GM21786 (cell line): ENCODE results near the gene CREB3L2.
"Not testable (repeated sequence)": the region's sequence is repeated elsewhere in the genome, so short reads cannot be mapped to it uniquely, and the experiment has no call there.

Experiments used
- ATAC-seq: cut with Tn5 transposase; IDR thresholded peaks from one replicate; pipeline ENCODE4 v1.9.1; 2021; ENCODE audit not compliant: unreplicated experiment

The CREB3L2 gene

GRCh38 chr7:138001529-138002095 lies at the start of gene CREB3L2:
TSS of gene CREB3L2 (minus strand) at chr7:138002086. CDS start at chr7:138001705, 381 bp downstream.
- ATAC-seq = peak; percentile 22

GRCh38 chr7:138049505-138050116 lies 47.7 kb upstream of the CREB3L2 start:
- no peak for ATAC-seq

DNA sequence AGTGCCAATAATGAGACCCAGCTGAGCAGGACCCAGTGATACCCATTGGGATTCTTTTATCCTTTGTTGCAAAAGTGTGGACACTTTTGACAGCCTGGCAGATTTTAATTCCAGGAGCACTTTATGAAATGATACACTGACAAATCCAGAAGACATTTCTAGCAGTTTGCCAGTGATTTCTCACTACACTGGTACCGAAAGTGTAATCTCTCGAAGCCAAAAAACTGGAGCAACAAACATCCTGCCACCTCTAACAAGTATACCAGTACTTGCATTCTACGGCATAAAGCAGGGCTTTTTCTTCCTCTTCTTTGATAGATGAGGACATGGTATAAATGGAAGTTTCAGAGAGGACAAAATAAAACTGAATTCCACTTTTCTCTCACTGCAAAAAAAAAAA lies 46.0 kb upstream of the CREB3L2 start:
- ATAC-seq = no peak

- ATAC-seq = no peak
These were observed 43.0 kb upstream of the CREB3L2 start for GRCh38 chr7:138044897-138045296.

DNA sequence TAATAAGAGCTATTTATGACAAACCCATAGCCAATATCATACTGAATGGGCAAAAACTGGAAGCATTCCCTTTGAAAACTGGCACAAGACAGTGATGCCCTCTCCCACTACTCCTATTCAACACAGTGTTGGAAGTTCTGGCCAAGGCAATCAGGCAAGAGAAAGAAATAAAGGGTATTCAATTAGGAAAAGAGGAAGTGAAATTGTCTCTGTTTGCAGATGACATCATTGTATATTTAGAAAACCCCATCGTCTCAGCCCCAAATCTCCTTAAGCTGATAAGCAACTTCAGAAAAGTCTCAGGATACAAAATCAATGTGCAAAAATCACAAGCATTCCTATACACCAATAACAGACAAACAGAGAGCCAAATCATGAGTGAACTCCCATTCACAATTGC lies 38.2 kb upstream of the CREB3L2 start:
- not testable (repeated sequence) for ATAC-seq

DNA sequence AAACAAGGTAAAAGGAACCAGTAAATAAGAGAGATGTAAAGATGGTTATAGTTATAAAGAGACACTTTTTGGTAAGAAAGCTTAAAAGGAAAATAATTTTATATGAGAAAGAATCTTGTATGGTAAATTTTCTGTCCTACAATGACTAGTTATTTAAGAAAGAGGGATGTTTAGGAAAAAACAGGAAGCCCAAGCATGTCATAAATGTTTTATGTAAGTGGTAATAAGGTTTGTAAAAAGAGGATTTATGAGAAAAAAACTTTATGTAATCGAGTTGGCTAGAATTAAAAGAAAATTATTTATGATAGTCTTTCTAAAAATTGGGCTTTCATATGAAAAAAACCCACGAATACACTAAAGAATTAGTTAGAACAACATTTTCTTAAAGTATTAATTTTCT lies 34.2 kb upstream of the CREB3L2 start:
- no peak for ATAC-seq

GRCh38 chr7:138033241-138033640 lies 31.4 kb upstream of the CREB3L2 start:
- no peak for ATAC-seq

DNA sequence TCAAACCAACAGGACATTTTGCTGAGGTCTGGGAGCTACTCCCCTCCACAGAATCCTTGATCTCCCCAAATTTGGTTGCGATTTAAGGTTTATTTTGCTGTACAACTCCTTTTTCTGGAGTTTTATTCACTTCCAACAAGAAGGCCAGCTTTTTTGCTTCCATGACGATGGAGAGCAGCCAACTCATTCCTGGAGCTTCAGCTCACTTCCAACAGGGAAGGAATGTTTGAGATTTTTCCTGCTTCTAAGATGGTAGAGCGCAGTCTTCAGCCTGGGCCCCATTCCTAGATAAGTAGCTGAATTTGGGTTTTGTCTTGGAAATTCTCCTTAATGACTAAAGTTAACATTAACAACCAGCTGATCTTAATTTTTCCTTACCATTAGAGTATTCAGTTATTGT lies 30.9 kb upstream of the CREB3L2 start:
- no peak for ATAC-seq

- ATAC-seq = peak; percentile 72
These were observed 30.3 kb upstream of the CREB3L2 start for GRCh38 chr7:138032186-138032585.

DNA sequence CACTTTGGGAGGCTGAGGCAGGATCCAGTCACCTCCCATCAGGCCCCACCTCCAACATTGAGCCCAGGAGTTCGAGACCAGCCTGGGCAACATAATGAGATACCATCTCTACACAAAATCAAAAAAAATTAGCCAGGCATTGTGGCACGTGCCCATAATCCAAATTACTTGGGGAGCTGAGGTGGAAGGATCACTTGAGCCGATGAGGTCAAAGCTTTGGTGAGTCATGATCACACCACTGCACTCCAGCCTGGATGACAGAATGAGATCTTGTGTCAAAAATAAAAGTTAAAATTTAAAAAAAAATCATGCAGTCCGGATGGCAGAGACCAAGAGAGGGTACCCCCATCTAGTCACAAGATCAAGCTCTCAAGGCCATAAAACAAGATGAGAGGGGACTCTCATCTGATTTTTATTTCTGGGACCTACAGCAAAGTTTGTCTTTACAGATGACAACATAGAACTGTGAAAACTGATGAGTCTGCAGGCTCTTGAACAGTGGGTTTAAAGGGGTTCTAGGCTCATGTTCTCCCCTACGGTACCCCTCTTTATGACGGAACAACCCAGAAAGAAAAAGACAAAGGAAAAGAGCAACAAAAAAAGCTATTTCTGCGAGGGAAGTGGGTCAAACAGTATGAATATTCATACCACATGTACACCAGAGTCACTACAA lies 28.9 kb upstream of the CREB3L2 start:
- ATAC-seq = no peak

DNA sequence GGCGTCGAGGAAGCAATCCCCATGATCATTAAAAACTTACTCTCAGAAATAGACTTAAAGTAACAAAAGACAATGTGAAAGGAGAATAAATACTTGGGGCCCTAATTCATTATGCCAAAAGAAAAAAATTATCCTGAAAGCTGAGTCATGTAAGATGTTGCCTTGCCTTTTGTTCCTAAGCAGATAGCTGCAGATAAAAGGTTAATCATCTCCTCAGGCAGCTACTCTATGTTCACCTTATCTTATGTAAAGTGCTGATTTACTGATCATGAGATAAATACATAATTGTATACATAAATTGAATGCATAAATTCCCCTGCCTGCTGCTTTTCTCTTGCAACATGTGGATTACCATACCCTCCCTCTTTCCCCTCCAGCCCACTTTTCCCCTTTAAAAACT lies 28.1 kb upstream of the CREB3L2 start:
- ATAC-seq = no peak

GRCh38 chr7:138029126-138029525 lies 27.2 kb upstream of the CREB3L2 start:
- no peak for ATAC-seq

- ATAC-seq = no peak
These were observed 25.2 kb upstream of the CREB3L2 start for GRCh38 chr7:138027100-138027499.

- no peak for ATAC-seq
These were observed 23.6 kb upstream of the CREB3L2 start for GRCh38 chr7:138025215-138026186.

GRCh38 chr7:138024765-138025164 lies 22.9 kb upstream of the CREB3L2 start:
- no peak for ATAC-seq

DNA sequence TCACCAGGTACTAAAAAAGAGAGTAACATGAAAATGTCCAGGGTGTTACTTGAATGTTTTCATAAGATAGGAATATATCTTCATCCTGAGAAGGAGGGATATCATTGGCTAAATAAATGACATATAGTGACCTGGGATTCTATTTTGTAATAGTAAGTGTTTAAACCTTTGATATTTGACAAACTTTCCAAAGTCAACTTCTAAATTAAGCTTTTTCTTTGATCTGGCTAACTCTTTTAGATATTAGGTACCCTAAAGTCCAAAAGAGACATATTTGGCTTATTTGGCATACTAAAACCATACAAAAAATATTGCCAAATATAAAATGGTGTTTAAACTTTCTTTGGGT lies 22.4 kb upstream of the CREB3L2 start:
- ATAC-seq = no peak

DNA sequence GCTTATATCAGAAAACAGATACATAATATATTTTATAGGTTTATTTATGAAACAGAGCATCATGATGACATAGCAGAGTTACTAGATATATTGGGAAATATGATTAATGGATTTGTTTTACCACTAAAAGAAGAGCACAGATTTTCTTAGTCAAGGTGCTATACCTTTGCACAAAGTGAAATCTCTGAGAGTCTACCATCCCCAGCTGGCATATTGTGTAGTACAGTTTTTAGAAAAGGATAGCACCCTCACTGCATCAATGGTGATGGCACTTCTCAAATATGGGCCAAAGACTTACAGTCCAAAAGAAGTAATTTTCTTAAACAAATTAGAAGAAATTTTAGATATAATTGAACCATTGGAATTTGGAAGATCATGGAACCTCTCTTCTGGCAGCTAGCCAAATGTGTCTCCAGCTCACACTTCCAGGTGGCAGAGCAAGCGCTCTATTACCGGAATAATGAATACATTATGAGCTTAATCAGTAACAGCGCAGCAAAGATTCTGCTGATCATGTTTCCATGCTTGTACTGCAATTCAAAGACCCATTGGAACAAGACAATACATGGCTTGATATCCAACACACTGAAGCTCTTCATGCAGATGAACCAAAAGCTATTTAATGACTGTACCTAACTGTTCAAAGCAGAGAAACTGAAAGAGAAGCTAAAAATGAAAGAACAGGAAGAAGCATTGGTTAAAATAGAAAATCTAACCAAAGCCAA lies 21.9 kb upstream of the CREB3L2 start:
- peak; percentile 89 for ATAC-seq

DNA sequence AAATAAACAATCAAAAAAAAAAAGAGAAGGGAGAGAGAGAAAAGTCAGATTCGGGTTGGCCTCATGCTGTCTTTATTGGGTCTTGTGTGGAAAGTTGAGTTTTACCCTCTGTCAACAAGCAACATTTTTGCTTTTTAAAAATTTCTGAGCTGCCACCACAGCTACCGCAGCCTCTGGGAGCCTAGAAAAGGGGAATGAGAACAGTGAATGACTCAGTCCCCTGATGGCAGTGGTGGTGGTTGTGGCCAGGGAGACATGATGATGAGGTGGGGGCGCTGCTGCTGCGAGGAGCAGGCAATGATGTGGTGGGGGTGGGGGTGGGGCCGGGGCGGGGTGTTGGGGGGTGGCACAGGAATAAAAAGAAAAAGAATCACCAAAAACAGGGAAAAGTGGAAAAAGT lies 20.0 kb upstream of the CREB3L2 start:
- no peak for ATAC-seq

DNA sequence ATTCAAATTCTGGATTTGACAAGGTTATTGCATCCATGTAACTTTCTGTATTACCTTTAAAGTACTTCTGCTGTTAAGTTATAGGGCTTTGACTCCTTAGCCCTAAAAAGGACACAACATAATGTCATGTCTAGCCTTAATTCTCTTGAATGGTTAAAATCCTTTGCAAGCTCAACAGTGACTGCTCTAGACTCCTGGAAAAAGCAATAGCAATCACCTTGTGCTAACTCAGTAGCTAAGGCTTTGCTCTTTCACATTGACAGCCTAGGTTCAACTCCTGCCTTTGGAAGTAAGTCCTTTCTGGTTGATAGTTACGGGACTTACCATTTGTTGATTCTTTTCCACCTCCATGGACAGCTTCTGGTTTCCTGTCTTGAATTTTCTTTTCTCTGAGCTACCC lies 16.1 kb upstream of the CREB3L2 start:
- ATAC-seq = no peak

DNA sequence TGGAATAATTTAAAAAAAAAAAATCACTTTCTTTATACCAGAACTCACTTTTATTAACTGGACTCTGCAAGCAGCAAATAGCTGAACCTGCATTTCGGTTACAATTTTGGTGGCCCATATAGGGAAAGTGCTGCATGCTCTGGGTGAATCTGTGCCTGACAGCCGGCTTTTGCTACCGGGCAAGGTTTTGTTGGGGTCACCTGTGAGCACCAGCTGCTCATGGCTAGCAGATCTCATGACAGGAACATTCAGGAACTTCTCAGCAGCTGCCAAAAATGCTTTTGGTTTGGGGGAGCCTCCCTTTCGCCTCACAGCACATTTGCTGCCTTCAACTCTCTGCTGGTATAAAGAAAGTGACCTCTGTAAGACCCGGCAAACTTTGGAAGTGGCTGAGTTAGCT lies 13.2 kb upstream of the CREB3L2 start:
- no peak for ATAC-seq

DNA sequence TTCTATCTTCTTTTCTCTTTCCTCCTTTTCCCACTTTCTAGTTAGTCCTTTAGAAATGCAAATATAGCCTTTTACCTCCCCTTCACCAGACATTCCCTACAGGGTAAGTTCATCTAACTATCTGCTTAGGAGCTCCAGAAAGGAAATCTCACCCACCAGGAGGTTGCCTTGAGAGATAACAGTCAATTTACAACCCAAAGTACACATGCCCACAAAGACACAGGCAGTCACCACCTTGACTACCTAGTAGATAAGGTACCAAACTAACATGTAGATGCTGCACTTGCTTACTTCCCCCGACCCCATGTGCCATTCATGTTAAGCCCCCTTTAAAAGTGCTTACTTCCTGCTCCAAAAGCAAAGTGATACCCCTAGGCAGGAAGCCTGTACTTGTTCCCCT lies 12.8 kb upstream of the CREB3L2 start:
- ATAC-seq = no peak
